GM12801 (cell line): ENCODE measurements around the gene SEC14L6.

Experiments used
- TF ChIP-seq, protein P1 (sequence below): IDR thresholded peaks from one replicate; pipeline ENCODE4 v1.5.1; 2011; ENCODE audit warnings: control low read depth; ENCODE audit not compliant: insufficient read length; ENCODE audit errors: extremely low read depth

SEC14L6 gene

GRCh38 chr22:30485362-30485988 lies 61.1 kb downstream of the SEC14L6 start:
- TF ChIP-seq, protein P1, sequence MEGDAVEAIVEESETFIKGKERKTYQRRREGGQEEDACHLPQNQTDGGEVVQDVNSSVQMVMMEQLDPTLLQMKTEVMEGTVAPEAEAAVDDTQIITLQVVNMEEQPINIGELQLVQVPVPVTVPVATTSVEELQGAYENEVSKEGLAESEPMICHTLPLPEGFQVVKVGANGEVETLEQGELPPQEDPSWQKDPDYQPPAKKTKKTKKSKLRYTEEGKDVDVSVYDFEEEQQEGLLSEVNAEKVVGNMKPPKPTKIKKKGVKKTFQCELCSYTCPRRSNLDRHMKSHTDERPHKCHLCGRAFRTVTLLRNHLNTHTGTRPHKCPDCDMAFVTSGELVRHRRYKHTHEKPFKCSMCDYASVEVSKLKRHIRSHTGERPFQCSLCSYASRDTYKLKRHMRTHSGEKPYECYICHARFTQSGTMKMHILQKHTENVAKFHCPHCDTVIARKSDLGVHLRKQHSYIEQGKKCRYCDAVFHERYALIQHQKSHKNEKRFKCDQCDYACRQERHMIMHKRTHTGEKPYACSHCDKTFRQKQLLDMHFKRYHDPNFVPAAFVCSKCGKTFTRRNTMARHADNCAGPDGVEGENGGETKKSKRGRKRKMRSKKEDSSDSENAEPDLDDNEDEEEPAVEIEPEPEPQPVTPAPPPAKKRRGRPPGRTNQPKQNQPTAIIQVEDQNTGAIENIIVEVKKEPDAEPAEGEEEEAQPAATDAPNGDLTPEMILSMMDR = no peak

DNA sequence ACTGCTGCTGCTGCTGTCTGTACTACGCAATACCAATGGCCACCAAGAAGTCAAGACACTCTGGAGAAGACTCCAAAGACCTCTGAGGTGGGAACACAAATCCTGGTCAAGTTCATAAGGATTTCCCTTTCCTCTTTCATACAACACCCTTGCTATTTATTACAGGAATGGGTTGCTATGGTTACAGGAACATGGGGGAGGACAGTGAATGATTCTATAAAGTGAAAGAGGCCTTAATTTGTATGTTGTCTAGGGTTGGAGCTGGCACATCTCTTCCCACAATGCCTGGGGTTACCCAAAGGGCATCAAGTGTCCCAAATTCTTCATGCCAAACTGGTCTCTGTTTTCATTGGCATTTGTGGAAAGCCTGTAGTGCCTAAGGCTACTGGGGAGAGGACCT lies 63.4 kb downstream of the SEC14L6 start:
- TF ChIP-seq, protein P1 = no peak

DNA sequence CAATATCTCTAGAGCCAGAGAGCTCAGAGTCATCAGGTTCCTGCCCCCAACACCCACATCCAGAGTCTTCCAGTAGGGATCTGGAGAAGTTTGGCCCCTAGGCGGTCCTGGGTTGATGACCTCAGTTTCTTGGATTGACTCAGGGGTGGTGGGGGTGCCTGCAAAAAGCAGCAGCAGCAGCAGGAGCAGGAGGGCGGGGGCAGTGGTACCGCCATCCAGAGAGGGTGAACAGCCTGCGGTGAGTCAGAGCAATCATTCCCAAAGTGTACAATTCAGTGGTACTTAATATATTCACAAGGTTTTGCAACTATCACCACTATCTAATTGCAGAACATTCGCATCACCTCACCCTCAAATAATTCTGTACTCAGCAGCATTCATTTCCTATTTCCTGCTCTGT lies 64.8 kb downstream of the SEC14L6 start:
- TF ChIP-seq, protein P1 = no peak

- TF ChIP-seq, protein P1 = no peak
Observed at GRCh38 chr22:30479981-30480380, 66.6 kb downstream of the SEC14L6 start.

GRCh38 chr22:30474683-30475424 lies 71.7 kb downstream of the SEC14L6 start:
- TF ChIP-seq, protein P1 = no peak

- TF ChIP-seq, protein P1 = no peak
Observed at GRCh38 chr22:30474121-30474520, 72.4 kb downstream of the SEC14L6 start.

- TF ChIP-seq, protein P1 = no peak
Observed at GRCh38 chr22:30472994-30473720, 73.4 kb downstream of the SEC14L6 start.
